Measurements from ENCODE around the gene ITIH4. TPM values are rescaled to one million over a fixed set of nuclear protein-coding genes. Genes with fewer than 3 reads are reported as not detected.

The ITIH4 gene
- total RNA-seq, 2 experiments from 2014 or later = 35.8 to 40.4 TPM

DNA sequence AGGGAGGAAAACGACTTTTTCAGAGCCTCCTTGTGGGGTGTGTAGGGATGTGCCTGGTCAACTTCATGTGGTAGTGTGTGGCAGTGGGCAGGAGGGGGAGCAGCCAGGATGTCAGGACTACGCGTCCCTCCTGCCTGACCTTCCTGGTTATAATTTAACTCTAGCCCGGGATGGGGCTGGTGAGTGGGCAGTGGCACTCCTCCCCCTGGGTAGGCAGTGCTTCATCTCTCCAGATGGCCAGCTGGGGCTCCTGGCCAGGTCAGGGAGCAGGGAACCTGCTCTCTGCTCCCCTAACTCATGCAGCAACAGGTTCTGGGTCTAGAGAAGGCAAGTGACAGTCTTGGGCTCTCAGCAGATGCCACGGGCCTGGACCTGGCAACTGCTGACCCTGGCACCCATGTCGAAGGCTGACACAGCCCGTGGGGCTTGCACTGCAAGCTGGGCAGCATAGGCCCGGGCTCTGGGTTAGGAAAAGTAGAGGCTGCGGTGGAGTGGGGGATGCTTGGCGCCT lies 2.6 kb downstream of the ITIH4 start:
- Histone ChIP-seq H3K9me3 (ENCODE audit: control insufficient read depth in 1 of 2, insufficient read depth in 1 of 2, low read length in 2 of 2) (no peaks in the 10 kb centered on the region), H3K4me3 (ENCODE audit: low read length) (no peak overlapping the region), H3K27me3 (ENCODE audit: control insufficient read depth in 1 of 2, insufficient read depth in 2 of 2, low read length in 2 of 2) (no peaks in the 10 kb centered on the region), H3K4me1 (ENCODE audit: insufficient read depth, low read length) (no peaks in the 10 kb centered on the region), H3K27ac (ENCODE audit: low read depth in 1 of 2, low read length in 2 of 2) (no peak overlapping the region), H3K36me3 (ENCODE audit: insufficient read depth, low read length) (peaks cover 7% of the 10 kb centered on the region)
- Mint-ChIP-seq H3K27me3 (no peaks in the 10 kb centered on the region), H3K27ac (no peak overlapping the region), H3K9me3 (no peaks in the 10 kb centered on the region), H3K4me1 (ENCODE audit: low read depth) (no peaks in the 10 kb centered on the region), H3K4me3 (no peak overlapping the region), H3K36me3 (ENCODE audit: low read depth) (peaks cover 9% of the 10 kb centered on the region)
- ATAC-seq (ENCODE audit: poor library complexity) (no peak), DNase-seq (no peak)
- POLR2A ChIA-PET = no interaction called here
- TF ChIP-seq, protein P1, sequence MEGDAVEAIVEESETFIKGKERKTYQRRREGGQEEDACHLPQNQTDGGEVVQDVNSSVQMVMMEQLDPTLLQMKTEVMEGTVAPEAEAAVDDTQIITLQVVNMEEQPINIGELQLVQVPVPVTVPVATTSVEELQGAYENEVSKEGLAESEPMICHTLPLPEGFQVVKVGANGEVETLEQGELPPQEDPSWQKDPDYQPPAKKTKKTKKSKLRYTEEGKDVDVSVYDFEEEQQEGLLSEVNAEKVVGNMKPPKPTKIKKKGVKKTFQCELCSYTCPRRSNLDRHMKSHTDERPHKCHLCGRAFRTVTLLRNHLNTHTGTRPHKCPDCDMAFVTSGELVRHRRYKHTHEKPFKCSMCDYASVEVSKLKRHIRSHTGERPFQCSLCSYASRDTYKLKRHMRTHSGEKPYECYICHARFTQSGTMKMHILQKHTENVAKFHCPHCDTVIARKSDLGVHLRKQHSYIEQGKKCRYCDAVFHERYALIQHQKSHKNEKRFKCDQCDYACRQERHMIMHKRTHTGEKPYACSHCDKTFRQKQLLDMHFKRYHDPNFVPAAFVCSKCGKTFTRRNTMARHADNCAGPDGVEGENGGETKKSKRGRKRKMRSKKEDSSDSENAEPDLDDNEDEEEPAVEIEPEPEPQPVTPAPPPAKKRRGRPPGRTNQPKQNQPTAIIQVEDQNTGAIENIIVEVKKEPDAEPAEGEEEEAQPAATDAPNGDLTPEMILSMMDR (IDR thresholded peaks at IDR 0.05) = no peak
- intact Hi-C loops (cut with DNase I, micrococcal nuclease) = no loop called here
- CTCF ChIA-PET = no interaction called here

DNA sequence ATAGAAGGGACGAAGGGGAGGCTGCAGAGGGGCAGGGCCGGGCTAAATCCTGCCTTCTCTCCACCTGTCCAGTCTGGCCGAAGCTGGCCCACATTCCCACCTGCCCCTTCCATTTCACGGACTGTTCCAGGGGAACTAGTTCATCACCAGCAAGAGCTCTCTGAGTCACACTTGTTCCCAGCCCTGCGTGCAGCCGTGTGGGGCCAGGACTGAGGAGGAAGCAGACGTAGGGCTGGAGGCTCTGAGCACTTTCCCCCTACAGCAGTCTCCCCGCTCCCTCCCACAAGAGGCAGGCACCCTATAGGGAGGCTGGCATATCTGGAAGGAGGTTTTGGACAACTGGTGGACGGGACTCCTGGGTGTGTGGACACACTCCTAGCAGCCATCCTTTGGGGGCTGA lies 3.0 kb downstream of the ITIH4 start:
- ChIA-PET POLR2A (no interaction called here), CTCF (no interaction called here)
- no peak overlapping the region for H3K27ac Mint-ChIP-seq
- Histone ChIP-seq H3K4me1 (ENCODE audit: insufficient read depth, low read length) (no peaks in the 10 kb centered on the region), H3K9me3 (ENCODE audit: control insufficient read depth in 1 of 2, insufficient read depth in 1 of 2, low read length in 2 of 2) (no peaks in the 10 kb centered on the region), H3K4me3 (ENCODE audit: low read length) (no peak overlapping the region), H3K36me3 (ENCODE audit: insufficient read depth, low read length) (peaks cover 7% of the 10 kb centered on the region), H3K27ac (ENCODE audit: low read depth in 1 of 2, low read length in 2 of 2) (no peak overlapping the region), H3K27me3 (ENCODE audit: control insufficient read depth in 1 of 2, insufficient read depth in 2 of 2, low read length in 2 of 2) (no peaks in the 10 kb centered on the region)
- intact Hi-C loops (cut with DNase I, micrococcal nuclease) = no loop called here
- H3K4me3 Mint-ChIP-seq = no peak overlapping the region
- H3K27me3 Mint-ChIP-seq = no peaks in the 10 kb centered on the region
- H3K9me3 Mint-ChIP-seq = no peaks in the 10 kb centered on the region
- DNase-seq (no peak), ATAC-seq (ENCODE audit: poor library complexity) (no peak)
- TF ChIP-seq, protein P1 (IDR thresholded peaks at IDR 0.05) = no peak
- no peaks in the 10 kb centered on the region for H3K4me1 Mint-ChIP-seq (ENCODE audit: low read depth)
- H3K36me3 Mint-ChIP-seq (ENCODE audit: low read depth) = peaks cover 9% of the 10 kb centered on the region

DNA sequence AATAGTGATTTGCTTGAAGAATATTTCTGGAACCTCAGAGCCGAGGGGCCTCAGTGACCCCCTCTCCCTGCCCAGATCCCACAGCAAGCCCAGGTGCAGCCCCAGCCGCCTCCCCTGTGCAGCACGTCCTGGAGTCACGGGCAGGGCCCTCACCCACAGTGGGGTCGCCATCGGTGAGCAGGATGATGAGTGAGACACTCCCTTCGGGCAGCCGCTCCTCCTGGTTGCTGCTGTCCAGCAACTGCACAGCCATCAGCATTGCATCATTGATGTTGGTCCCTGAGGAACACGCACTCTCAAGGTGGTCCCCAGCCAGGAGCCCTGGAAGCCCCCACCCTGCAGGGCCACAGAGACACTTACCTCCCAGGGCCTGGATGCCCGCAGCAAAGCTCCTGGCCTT lies 6.4 kb downstream of the ITIH4 start:
- Histone ChIP-seq H3K36me3 (ENCODE audit: insufficient read depth, low read length) (peaks cover 7% of the 10 kb centered on the region), H3K4me3 (ENCODE audit: low read length) (no peak overlapping the region), H3K27ac (ENCODE audit: low read depth in 1 of 2, low read length in 2 of 2) (no peak overlapping the region), H3K9me3 (ENCODE audit: control insufficient read depth in 1 of 2, insufficient read depth in 1 of 2, low read length in 2 of 2) (no peaks in the 10 kb centered on the region), H3K27me3 (ENCODE audit: control insufficient read depth in 1 of 2, insufficient read depth in 2 of 2, low read length in 2 of 2) (no peaks in the 10 kb centered on the region), H3K4me1 (ENCODE audit: insufficient read depth, low read length) (no peaks in the 10 kb centered on the region)
- DNase-seq = no peak
- ChIA-PET CTCF (no interaction called here), POLR2A (no interaction called here)
- no peaks in the 10 kb centered on the region for H3K27me3 Mint-ChIP-seq
- TF ChIP-seq, protein P1 (IDR thresholded peaks at IDR 0.05) = no peak
- H3K27ac Mint-ChIP-seq = no peak overlapping the region
- intact Hi-C loops (cut with DNase I, micrococcal nuclease) = no loop called here
- no peak overlapping the region for H3K4me3 Mint-ChIP-seq
- no peak for ATAC-seq (ENCODE audit: poor library complexity)
- no peaks in the 10 kb centered on the region for H3K9me3 Mint-ChIP-seq
- peaks cover 14% of the 10 kb centered on the region for H3K36me3 Mint-ChIP-seq (ENCODE audit: low read depth)
- no peaks in the 10 kb centered on the region for H3K4me1 Mint-ChIP-seq (ENCODE audit: low read depth)

Data from CD4-positive, alpha-beta T cell (primary cell).